A172 (cell line): ENCODE results near the gene DCHS1. TPM values are rescaled to one million over a fixed set of nuclear protein-coding genes. Genes with fewer than 3 reads are reported as not detected.
A peak's percentile ranks its signal among the peaks of the same experiment; 100 is the strongest.

Experiments
- DNase-seq: peaks from one replicate; pipeline ENCODE4 v3.0.0-alpha.2; 2015; ENCODE audit warnings: low spot score
- total RNA-seq: library from RNA; depleted of rRNA; stranded (reverse); fragments of >200 nt; shearing (Covaris generic); gene quantifications from 2 replicates; pipeline ENCODE4 v1.2.3, GENCODE V29; 2014

The DCHS1 gene
- total RNA-seq, 1 experiment from 2014 or later: 2.3 TPM

DNA sequence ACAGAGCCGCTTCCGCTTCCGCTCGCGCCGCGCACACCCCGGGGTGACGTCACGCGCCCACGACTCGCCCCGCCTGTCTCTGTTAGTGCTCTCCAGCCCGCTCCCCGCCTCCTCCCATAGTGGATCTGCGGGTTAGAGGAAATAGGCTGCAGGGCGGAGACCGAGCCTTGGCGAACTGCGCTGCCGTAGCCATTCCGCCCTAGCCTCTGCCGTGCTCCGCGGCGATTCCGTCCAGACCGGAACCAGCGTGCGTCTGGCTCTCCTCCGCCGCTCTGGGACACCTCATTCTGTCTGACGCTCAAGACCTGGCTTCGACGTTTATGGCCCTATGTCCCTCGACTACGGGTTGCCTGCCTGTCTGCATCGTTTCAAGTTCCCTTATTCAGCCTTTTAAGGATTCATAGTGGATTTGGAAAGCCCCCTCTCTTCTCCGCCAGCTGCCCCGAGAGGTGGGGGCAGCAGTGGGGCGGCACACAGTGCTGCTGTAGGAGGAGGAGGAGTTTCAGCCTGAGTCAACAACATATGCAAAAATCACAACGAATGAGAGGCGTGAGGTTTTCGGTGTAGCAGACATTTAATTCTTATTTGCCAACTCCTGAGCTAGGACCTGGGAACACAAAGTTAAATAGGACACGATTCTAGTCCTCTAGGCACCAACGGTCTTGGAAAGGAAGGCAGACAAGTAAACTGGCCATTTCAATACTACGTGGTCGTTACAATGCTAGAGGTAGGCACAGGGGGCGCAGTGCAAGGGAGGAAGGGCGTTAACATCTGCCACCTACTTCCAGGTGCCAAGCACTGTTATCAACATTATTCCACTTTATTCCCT, 43.2 kb downstream of the DCHS1 start, which contains the start of gene TAF10:
TAF10 (minus strand) TSS at position 4 of the 829 bp plus-strand sequence. CDS start 27 bp downstream, outside the sequence.
- DNase-seq: peak; percentile 93

DNA sequence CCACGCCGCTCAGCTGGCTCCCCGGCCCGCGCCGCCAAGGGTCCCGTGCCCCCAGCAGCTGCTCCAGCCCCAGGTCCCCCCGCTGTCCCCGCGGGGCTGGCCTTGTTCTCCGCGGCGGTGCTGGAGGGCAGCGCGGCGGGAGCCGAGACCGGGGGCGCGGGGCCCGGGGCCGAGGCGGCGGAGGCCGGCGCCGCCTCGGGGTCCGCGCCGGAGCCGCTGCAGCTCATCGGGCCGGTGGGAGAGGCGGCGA, 43.7 kb downstream of the DCHS1 start:
- DNase-seq: no peak

GRCh38 chr11:6611092-6611962, 44.3 kb downstream of the DCHS1 start:
- no peak for DNase-seq

GRCh38 chr11:6610591-6610990, 45.0 kb downstream of the DCHS1 start:
- DNase-seq: no peak

DNA sequence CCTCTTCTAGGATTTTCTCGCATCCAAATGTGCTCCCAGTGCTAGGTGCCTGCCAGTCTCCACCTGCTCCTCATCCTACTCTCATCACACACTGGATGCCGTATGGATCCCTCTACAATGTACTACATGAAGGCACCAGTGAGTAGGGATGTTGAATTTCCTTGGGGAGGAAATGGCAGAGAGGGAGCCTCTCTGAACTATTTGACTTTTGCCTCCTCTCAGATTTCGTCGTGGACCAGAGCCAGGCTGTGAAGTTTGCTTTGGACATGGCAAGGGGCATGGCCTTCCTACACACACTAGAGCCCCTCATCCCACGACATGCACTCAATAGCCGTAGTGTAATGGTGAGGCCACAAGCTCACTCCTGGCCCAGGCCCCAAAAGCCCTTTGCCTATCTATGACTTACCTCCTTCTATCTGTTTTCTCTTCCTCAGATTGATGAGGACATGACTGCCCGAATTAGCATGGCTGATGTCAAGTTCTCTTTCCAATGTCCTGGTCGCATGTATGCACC, 46.0 kb downstream of the DCHS1 start:
- no peak for DNase-seq

- no peak for DNase-seq
Observed at GRCh38 chr11:6608726-6609501, 46.7 kb downstream of the DCHS1 start.

GRCh38 chr11:6608011-6608410, 47.6 kb downstream of the DCHS1 start:
- DNase-seq: no peak

DNA sequence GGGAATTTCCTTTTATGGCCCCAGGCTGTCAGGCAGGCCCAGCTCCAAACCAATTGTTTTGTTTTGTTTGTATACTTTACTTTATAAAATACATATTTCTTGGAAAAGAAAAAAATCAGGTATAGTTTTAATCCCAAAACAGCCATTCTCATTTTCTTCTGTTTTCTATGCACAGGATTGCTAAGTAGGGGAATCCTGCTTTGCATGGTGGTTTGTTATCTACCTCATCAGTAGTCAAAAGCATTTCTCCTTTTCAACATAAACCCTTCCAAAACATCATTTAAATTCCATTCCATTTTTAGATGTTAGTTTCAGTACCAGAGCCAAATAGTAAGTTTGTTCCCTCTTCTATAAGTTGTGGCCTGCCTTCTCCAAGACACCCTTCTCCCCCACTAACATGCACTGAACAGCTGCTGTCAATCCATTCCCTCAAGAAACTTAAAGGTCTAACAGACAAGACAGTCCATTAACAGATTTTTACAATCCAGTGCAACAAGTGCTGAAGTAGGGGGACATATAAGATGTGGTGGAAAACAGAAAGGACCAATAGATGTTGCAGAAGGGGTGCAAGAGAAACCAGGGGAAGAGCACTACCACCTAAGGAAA, 48.3 kb downstream of the DCHS1 start:
- DNase-seq: no peak

- peak; percentile 97 for DNase-seq
Observed at GRCh38 chr11:6606471-6607189, 49.0 kb downstream of the DCHS1 start.

- no peak for DNase-seq
Observed at GRCh38 chr11:6604790-6605189, 50.8 kb downstream of the DCHS1 start.

DNA sequence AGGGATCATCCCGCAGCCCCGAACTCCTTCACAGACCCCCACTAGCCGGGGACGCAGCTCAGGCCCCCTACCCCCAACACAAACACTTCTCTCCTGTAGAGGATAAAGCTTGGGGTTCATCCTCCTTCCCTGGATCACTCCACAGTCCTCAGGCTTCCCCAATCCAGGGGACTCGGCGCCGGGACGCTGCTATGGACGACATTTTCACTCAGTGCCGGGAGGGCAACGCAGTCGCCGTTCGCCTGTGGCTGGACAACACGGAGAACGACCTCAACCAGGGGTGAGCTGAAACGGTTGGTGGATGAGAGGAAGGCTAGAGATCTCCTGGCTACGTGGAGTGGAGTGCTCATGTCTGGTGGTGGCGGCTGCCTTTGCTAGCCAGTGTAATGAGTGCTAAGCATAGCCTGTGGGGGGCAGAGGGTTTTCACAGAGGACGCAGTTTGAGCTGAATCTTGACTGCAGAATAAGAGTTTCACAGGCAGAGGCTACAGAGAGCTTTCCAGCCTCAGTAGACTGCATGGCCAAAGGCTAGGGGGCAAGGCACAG, 51.5 kb downstream of the DCHS1 start:
- DNase-seq: peak; percentile 64

GRCh38 chr11:6603287-6604080, 52.1 kb downstream of the DCHS1 start, which contains the start of the genes ILK and RRP8:
ILK (plus strand) TSS chr11:6603774; CDS start chr11:6604272, 498 bp downstream.
RRP8 (minus strand) TSS chr11:6603616; CDS start chr11:6603502, 114 bp downstream.
- peak; percentile 75 for DNase-seq

DNA sequence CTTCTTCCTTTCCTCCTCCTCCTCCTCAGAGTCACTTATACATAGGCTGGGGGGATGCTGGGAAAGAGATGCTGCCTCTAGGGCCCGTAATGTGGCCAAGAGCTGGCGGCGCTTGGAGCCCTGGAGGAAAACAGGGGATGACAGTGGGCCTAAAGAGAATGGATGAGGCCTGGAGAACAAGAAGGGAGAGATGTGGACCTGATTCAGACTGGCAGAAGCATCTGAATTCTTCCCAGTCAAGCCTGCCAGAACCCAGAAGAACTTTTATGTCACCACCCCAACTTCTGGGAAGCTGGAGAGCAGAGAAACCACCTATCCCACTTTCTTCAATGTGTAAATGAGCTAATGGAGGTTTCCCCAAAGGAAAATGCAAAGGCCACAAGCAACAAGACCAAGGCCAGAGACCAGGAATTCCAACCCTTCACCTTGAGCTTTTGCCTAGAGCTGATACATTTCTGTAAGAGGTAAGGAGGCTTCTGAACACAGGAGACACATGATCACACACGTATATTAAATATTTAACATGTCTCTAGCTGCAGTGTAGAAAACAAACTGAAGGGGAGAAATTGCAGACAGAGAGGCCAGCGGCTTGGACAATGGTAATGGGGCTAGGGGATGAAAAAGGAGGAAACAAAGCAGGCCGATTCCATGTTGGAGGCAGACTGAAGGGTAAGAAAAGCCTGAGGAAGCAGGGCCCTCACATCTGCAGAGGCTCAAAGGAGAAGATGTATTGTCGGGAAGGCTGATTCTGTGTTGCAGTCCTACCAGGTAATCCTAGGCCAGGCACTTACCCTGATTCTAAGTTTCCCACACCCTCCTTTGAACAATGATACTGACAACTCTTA, 53.3 kb downstream of the DCHS1 start:
- no peak for DNase-seq

GRCh38 chr11:6601041-6601461, 54.6 kb downstream of the DCHS1 start:
- no peak for DNase-seq

GRCh38 chr11:6599881-6600390, 55.7 kb downstream of the DCHS1 start:
- no peak for DNase-seq

- DNase-seq: no peak
Observed at GRCh38 chr11:6599449-6599848, 56.2 kb downstream of the DCHS1 start.

DNA sequence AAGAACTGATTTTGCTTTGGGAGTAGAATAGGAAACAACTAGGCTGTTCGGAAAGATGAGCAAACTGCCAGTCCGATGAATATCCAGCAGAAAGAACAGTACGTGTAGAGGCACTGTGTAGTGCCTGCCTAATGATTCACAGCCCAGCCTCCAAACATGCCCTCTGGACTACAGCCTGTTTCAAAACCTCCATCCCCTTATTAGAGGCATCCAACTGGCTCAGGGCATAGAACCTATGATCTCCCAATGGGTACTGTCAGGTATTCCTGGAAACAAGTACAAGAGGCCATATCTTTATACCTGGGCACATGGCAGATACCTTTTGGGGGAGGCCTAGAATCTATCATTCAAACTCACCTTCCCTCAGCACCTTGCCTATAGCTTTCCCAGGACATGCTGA, 57.1 kb downstream of the DCHS1 start:
- DNase-seq: no peak

DNA sequence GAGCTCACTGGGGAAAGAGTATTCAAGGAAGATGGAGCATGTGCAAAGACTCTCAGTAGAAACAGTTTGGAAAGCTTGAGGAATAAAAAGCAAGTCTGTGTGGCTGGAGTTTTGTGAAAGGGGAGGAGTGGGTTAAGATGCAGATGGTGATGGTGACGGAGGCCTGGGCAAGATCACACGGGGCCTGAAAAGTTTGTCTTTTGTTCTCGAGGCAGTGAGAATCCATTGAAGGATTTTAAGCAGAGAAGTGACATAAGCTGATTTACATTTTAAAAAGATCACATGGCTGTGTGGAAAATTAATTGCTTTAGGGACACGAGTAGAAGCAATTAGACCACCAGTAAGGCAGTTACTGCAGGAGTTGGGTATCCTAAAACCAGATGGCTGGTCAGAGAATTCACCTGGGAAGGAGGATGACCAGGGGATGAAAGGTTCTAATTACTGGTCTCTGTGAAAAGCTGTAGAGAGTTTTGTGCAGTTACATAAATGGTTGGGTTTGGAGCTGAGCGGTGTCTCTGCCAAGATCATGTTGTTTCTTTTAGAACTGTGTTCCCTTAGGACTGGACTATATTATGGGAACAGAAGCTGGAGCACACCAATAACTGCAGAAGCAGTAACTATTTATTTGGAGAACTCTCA, 59.3 kb downstream of the DCHS1 start:
- no peak for DNase-seq
